Keratinocyte (primary cell): ENCODE measurements around the gene LATS2. TPM values are rescaled to one million over a fixed set of nuclear protein-coding genes. Genes with fewer than 3 reads are reported as not detected.
"Not testable (repeated sequence)": the region's sequence is repeated elsewhere in the genome, so short reads cannot be mapped to it uniquely, and the experiment has no call there.

Experiments used
- DNase-seq: peaks from one replicate; pipeline ENCODE4 v3.0.0-alpha.2; 2011; ENCODE audit warnings: low read depth, missing footprints, low spot score
- FAIRE-seq: peaks from 2 replicates; lab custom pipeline; 2011; peaks lifted over from hg19 to GRCh38; lab: Jason Lieb, UNC
- H2AFZ ChIP-seq: 2 replicates; pipeline ENCODE4 v1.6.0; 2012; ENCODE audit warnings: low read length, control low read depth, inconsistent platforms; ENCODE audit not compliant: control insufficient read depth
- H3K27ac ChIP-seq: 2 replicates; pipeline ENCODE4 v1.5.1; 2011; ENCODE audit warnings: low read length; ENCODE audit not compliant: control insufficient read depth, insufficient read depth
- H3K27me3 ChIP-seq: 3 replicates; pipeline ENCODE4 v1.6.0; 2011; ENCODE audit warnings: low read length; ENCODE audit not compliant: control insufficient read depth, insufficient read depth; ENCODE audit errors: extremely low read depth
- H3K36me3 ChIP-seq, 2 experiments: 2 replicates in 1 of 2; 3 replicates in 1 of 2; pipeline ENCODE4 v1.5.1; 2011; ENCODE audit warnings: low read length in 2 of 2, mild to moderate bottlenecking in 1 of 2; ENCODE audit not compliant: control insufficient read depth in 2 of 2, insufficient read depth in 2 of 2; ENCODE audit errors: extremely low read depth in 1 of 2
- H3K4me1 ChIP-seq: 3 replicates; pipeline ENCODE4 v1.5.1; 2011; ENCODE audit warnings: low read length; ENCODE audit not compliant: control insufficient read depth, insufficient read depth; ENCODE audit errors: extremely low read depth
- H3K4me2 ChIP-seq: 3 replicates; pipeline ENCODE4 v1.6.0; 2011; ENCODE audit warnings: low read depth, low read length; ENCODE audit not compliant: control insufficient read depth, insufficient read depth; ENCODE audit errors: extremely low read depth
- H3K4me3 ChIP-seq, 3 experiments: fragments of 200-600 bp in 1 of 3; sonication (generic) in 1 of 3; 2 replicates in 2 of 3; 3 replicates in 1 of 3; pipeline ENCODE4 v1.5.1; 2011 to 2016; ENCODE audit warnings: low read length in 3 of 3, mild to moderate bottlenecking in 3 of 3, control low read depth in 2 of 3, inconsistent platforms in 1 of 3, low read depth in 1 of 3, mixed read lengths in 1 of 3, mixed run types in 1 of 3, moderate library complexity in 1 of 3; ENCODE audit not compliant: control insufficient read depth in 2 of 3, insufficient read depth in 2 of 3; ENCODE audit errors: extremely low read depth in 1 of 3
- H3K79me2 ChIP-seq: 2 replicates; pipeline ENCODE4 v1.6.0; 2012; ENCODE audit warnings: low read length; ENCODE audit not compliant: control insufficient read depth, insufficient read depth
- H3K9ac ChIP-seq: 3 replicates; pipeline ENCODE4 v1.6.0; 2011; ENCODE audit warnings: low read length; ENCODE audit not compliant: control insufficient read depth, insufficient read depth; ENCODE audit errors: extremely low read depth
- H3K9me1 ChIP-seq: 3 replicates; pipeline ENCODE4 v1.6.0; 2011; ENCODE audit warnings: low read length; ENCODE audit not compliant: control insufficient read depth, insufficient read depth; ENCODE audit errors: extremely low read depth
- H3K9me3 ChIP-seq: 2 replicates; pipeline ENCODE4 v1.5.1; 2012; ENCODE audit warnings: low read depth, low read length; ENCODE audit not compliant: control insufficient read depth
- H4K20me1 ChIP-seq: 3 replicates; pipeline ENCODE4 v1.6.0; 2011; ENCODE audit warnings: low read length; ENCODE audit not compliant: control insufficient read depth, insufficient read depth; ENCODE audit errors: extremely low read depth
- EZH2 ChIP-seq: IDR thresholded peaks from one replicate; pipeline ENCODE4 v1.6.1; 2012; ENCODE audit warnings: inconsistent platforms, mild to moderate bottlenecking, low read length, moderate library complexity
- dilution Hi-C: fragments of 300-500 bp; cut with MboI; formaldehyde crosslinking; loops from one replicate; pipeline ENCODE4 v1.7.0; 2020; ENCODE audit warnings: low sequenced_read_pairs; ENCODE audit not compliant: extremely low pct_ligation_motif_present
- polyA plus RNA-seq, 5 experiments: library from polyadenylated mRNA; depleted of rRNA in 3 of 5; stranded (reverse) in 3 of 5; stranded (forward) in 1 of 5; unstranded in 1 of 5; fragments of >200 nt; gene quantifications; 1 replicate in 1 of 5; 2 replicates in 3 of 5; 3 replicates in 1 of 5; pipeline versions ENCODE4 v1.2.1 to v1.2.3, GENCODE V29; 2011 to 2012; ENCODE audit warnings: missing spikeins in 2 of 5, low read depth in 1 of 5, low replicate concordance in 1 of 5
- TF ChIP-seq, protein P1 (sequence below), 3 experiments: IDR thresholded peaks in 1 of 3; conservative IDR thresholded peaks in 1 of 3; optimal IDR thresholded peaks in 1 of 3; 2 replicates in 2 of 3; 3 replicates in 1 of 3; pipeline versions ENCODE3 to v1.5.1; 2011; ENCODE audit warnings: low read length in 3 of 3, mild to moderate bottlenecking in 3 of 3, moderate library complexity in 2 of 3, control low read depth in 1 of 3, inconsistent platforms in 1 of 3; ENCODE audit not compliant: insufficient read depth in 2 of 3; ENCODE audit errors: extremely low read depth in 1 of 3

The LATS2 gene
- polyA plus RNA-seq, 1 donor (not counting 4 experiments of a cell fraction or from before 2014, with no cell fraction given): 6.7 TPM

DNA sequence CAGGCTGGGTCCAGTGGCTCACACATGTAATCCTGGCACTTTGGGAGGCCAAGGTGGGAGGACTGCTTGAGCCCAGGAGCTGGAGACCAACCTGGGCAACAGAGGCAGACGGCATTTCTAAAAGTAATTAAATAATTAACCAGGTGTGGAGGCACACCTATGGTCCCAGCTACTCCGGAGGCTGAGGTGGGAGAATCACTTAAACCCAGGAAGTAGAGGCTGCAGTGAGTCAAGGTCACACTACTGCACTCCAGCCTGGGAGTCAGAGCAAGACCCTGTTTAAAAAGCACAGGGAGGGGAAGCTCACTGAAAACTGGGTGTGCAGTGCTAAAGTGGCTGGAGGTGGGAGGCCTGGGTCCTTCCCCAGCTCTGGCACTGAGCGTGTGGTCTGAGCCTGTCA is 9.7 kb downstream of the LATS2 start:
- H3K9ac ChIP-seq: no peak overlapping the region
- no peak overlapping the region for H3K27ac ChIP-seq
- H3K9me3 ChIP-seq: no peaks in the 10 kb centered on the region
- H3K27me3 ChIP-seq: no peaks in the 10 kb centered on the region
- FAIRE-seq (no peak), DNase-seq (no peak)
- peaks cover 17% of the 10 kb centered on the region for H4K20me1 ChIP-seq
- no peak overlapping the region for H3K4me2 ChIP-seq
- peaks cover 97% of the 10 kb centered on the region for H3K79me2 ChIP-seq
- H3K4me3 ChIP-seq: no peak overlapping the region
- H2AFZ ChIP-seq: no peak overlapping the region
- dilution Hi-C loops: no loop called here
- H3K36me3 ChIP-seq: peaks cover 0 to 6% of the 10 kb centered on the region in 2 experiments
- H3K4me1 ChIP-seq: peaks cover 6% of the 10 kb centered on the region
- peaks cover 5% of the 10 kb centered on the region for H3K9me1 ChIP-seq
- no peak for TF ChIP-seq EZH2
- TF ChIP-seq, protein P1, sequence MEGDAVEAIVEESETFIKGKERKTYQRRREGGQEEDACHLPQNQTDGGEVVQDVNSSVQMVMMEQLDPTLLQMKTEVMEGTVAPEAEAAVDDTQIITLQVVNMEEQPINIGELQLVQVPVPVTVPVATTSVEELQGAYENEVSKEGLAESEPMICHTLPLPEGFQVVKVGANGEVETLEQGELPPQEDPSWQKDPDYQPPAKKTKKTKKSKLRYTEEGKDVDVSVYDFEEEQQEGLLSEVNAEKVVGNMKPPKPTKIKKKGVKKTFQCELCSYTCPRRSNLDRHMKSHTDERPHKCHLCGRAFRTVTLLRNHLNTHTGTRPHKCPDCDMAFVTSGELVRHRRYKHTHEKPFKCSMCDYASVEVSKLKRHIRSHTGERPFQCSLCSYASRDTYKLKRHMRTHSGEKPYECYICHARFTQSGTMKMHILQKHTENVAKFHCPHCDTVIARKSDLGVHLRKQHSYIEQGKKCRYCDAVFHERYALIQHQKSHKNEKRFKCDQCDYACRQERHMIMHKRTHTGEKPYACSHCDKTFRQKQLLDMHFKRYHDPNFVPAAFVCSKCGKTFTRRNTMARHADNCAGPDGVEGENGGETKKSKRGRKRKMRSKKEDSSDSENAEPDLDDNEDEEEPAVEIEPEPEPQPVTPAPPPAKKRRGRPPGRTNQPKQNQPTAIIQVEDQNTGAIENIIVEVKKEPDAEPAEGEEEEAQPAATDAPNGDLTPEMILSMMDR (optimal IDR thresholded peaks at IDR 0.05 in 1 of 3, IDR thresholded peaks at IDR 0.05 in 1 of 3, conservative IDR thresholded peaks at IDR 0.05 in 1 of 3; ENCODE audit: extremely low read depth in 1 of 3, insufficient read depth in 2 of 3, low read length in 3 of 3): no peak

DNA sequence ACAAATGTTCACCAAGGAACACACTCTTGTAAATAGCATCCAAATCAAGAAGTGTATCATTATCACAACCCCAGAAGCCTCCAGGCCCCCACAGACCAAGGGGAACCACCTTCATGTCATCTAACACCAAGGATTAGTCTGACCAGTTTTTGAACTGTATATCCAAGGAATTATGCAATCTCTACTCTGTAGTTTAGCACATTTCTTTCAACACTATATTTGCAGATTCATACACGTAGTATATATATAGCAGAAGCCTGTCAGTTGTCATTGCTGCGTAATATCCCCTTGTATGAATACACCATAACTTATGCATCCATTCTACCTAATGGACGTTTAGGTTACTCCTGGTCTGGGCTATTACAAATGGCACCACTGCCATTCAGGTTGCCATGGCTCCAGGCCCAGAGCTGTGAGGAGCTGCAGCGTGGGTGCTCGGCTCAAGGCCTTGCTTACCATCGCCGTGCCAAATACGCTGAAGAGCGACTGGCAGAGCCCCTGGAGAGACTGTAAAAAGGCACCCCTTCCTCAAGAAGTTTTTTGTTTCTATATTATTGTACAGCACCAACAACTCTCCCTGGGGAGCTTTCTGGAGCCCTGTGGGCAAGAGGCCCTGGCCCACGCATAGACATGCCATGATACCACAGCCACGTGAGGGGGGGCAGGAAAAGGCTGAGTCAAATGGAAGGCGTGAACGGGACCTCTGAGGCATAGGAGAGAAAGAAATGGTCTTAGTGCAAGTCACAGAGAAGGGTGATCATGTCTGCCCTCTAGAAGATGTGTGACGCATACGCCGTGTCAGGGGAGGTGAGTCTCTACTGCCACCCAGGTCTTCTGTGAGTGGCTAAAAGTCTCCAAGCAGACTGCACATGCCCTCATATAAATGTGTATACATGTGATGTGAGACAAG is 10.8 kb downstream of the LATS2 start:
- Histone ChIP-seq H3K27me3 (no peaks in the 10 kb centered on the region), H3K36me3 (peaks cover 2 to 12% of the 10 kb centered on the region in 2 experiments), H3K9me3 (no peaks in the 10 kb centered on the region), H4K20me1 (peaks cover 18% of the 10 kb centered on the region), H3K79me2 (peaks cover 96% of the 10 kb centered on the region), H3K9me1 (peaks cover 3% of the 10 kb centered on the region), H3K4me2 (no peak overlapping the region), H2AFZ (no peak overlapping the region), H3K9ac (no peak overlapping the region), H3K27ac (no peak overlapping the region), H3K4me1 (peaks cover 6% of the 10 kb centered on the region), H3K4me3 (no peak overlapping the region)
- TF ChIP-seq, protein P1 (optimal IDR thresholded peaks at IDR 0.05 in 1 of 3, IDR thresholded peaks at IDR 0.05 in 1 of 3, conservative IDR thresholded peaks at IDR 0.05 in 1 of 3; ENCODE audit: extremely low read depth in 1 of 3, insufficient read depth in 2 of 3, low read length in 3 of 3): no peak
- TF ChIP-seq EZH2: no peak
- dilution Hi-C loops: no loop called here
- DNase-seq (no peak), FAIRE-seq (no peak)

DNA sequence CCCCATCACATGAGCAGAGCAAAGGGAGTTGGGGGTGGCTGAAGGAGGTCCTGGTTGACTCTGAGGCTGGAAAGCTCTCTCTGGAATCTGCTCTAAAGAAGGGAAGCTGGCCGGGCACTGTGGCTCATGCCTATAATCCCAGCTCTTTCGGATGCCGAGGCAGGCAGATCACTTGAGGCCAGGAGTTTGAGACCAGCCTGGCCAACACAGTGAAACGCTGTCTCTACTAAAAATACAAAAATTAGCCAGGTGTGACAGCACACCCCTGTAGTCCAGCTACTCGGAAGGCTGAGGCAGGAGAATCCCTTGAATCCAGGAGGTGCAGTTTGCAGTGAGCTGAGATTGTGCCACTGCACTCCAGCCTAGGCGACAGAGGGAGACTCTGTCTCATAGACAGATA is 11.7 kb downstream of the LATS2 start:
- H3K4me3 ChIP-seq, H3K4me2 ChIP-seq, H3K4me1 ChIP-seq, H3K27ac ChIP-seq, FAIRE-seq, H3K9me1 ChIP-seq, DNase-seq, H2AFZ ChIP-seq, H3K9ac ChIP-seq, dilution Hi-C loops, H3K27me3 ChIP-seq, H3K9me3 ChIP-seq: not testable (repeated sequence)
- H3K36me3 ChIP-seq: peaks cover 6 to 18% of the 10 kb centered on the region in 2 experiments
- H4K20me1 ChIP-seq: peaks cover 19% of the 10 kb centered on the region
- H3K79me2 ChIP-seq: peaks cover 96% of the 10 kb centered on the region
